ENCODE data around the gene MFNG.

MFNG gene

GRCh38 chr22:37464181-37464580 is 22.0 kb downstream of the MFNG start:
- no peak overlapping the region for H3K4me3 ChIP-seq (ENCODE audit: low read length)
- TF ChIP-seq ZNF274 (IDR thresholded peaks at IDR 0.05; ENCODE audit: low read depth, low read length), result no peak

GRCh38 chr22:37462983-37463382 is 23.2 kb downstream of the MFNG start:
- no peak overlapping the region for H3K4me3 ChIP-seq (ENCODE audit: low read length)
- no peak for TF ChIP-seq ZNF274 (IDR thresholded peaks at IDR 0.05; ENCODE audit: low read depth, low read length)

GRCh38 chr22:37462436-37462835 is 23.7 kb downstream of the MFNG start:
- no peak overlapping the region for H3K4me3 ChIP-seq (ENCODE audit: low read length)
- TF ChIP-seq ZNF274 (IDR thresholded peaks at IDR 0.05; ENCODE audit: low read depth, low read length), result no peak

GRCh38 chr22:37461961-37462360 is 24.2 kb downstream of the MFNG start:
- TF ChIP-seq ZNF274 (IDR thresholded peaks at IDR 0.05; ENCODE audit: low read depth, low read length), result no peak
- H3K4me3 ChIP-seq (ENCODE audit: low read length), result no peak overlapping the region

GRCh38 chr22:37460684-37461083 is 25.5 kb downstream of the MFNG start:
- H3K4me3 ChIP-seq (ENCODE audit: low read length), result no peak overlapping the region
- TF ChIP-seq ZNF274 (IDR thresholded peaks at IDR 0.05; ENCODE audit: low read depth, low read length), result no peak

GRCh38 chr22:37459206-37459605 is 27.0 kb downstream of the MFNG start:
- H3K4me3 ChIP-seq (ENCODE audit: low read length), result no peak overlapping the region
- no peak for TF ChIP-seq ZNF274 (IDR thresholded peaks at IDR 0.05; ENCODE audit: low read depth, low read length)

- no peak for TF ChIP-seq ZNF274 (IDR thresholded peaks at IDR 0.05; ENCODE audit: low read depth, low read length)
- no peak overlapping the region for H3K4me3 ChIP-seq (ENCODE audit: low read length)
Observed at GRCh38 chr22:37457093-37457893, 28.9 kb downstream of the MFNG start.

GRCh38 chr22:37456346-37456745 is 29.8 kb downstream of the MFNG start:
- no peak for TF ChIP-seq ZNF274 (IDR thresholded peaks at IDR 0.05; ENCODE audit: low read depth, low read length)
- no peak overlapping the region for H3K4me3 ChIP-seq (ENCODE audit: low read length)

GRCh38 chr22:37455896-37456295 is 30.3 kb downstream of the MFNG start:
- no peak overlapping the region for H3K4me3 ChIP-seq (ENCODE audit: low read length)
- no peak for TF ChIP-seq ZNF274 (IDR thresholded peaks at IDR 0.05; ENCODE audit: low read depth, low read length)

- no peak overlapping the region for H3K4me3 ChIP-seq (ENCODE audit: low read length)
Observed at GRCh38 chr22:37454857-37455686, 31.1 kb downstream of the MFNG start.

GRCh38 chr22:37453696-37454095 is 32.5 kb downstream of the MFNG start:
- no peak overlapping the region for H3K4me3 ChIP-seq (ENCODE audit: low read length)
- no peak for TF ChIP-seq ZNF274 (IDR thresholded peaks at IDR 0.05; ENCODE audit: low read depth, low read length)

More at GRCh38 chr22:37454857-37455686, 31.1 kb downstream of the MFNG start:
- TF ChIP-seq ZNF274 (IDR thresholded peaks at IDR 0.05; ENCODE audit: low read depth, low read length), result no peak

GRCh38 chr22:37451218-37451617 is 35.0 kb downstream of the MFNG start:
- no peak overlapping the region for H3K4me3 ChIP-seq (ENCODE audit: low read length)
- no peak for TF ChIP-seq ZNF274 (IDR thresholded peaks at IDR 0.05; ENCODE audit: low read depth, low read length)

- TF ChIP-seq ZNF274 (IDR thresholded peaks at IDR 0.05; ENCODE audit: low read depth, low read length), result no peak
- no peak overlapping the region for H3K4me3 ChIP-seq (ENCODE audit: low read length)
Observed at GRCh38 chr22:37449331-37450001, 36.7 kb downstream of the MFNG start.

GRCh38 chr22:37448516-37449127 is 37.6 kb downstream of the MFNG start:
- no peak overlapping the region for H3K4me3 ChIP-seq (ENCODE audit: low read length)
- no peak for TF ChIP-seq ZNF274 (IDR thresholded peaks at IDR 0.05; ENCODE audit: low read depth, low read length)
